Calu3 (cell line): ENCODE measurements around the gene KDM4B. TPM values are rescaled to one million over a fixed set of nuclear protein-coding genes. Genes with fewer than 3 reads are reported as not detected.

Source experiments
- BruUV-seq: library from RNA; stranded (reverse); fragments of 400-500 nt; replicated peaks from 2 replicates; lab custom pipeline; 2021; lab: Mats Ljungman, UMichigan
- CTCF ChIA-PET: fragments of 300-600 bp; sonication (Branson Sonifier 250); formaldehyde crosslinking; loops from one replicate; lab custom pipeline; 2022; ENCODE audit warnings: antibody characterized with exemption; lab: Charles Lee
- DNase-seq: peaks from one replicate; pipeline ENCODE4 v3.0.0; 2022
- H3K27ac Mint-ChIP-seq: one replicate; pipeline ENCODE4 v1.8.0; 2022; ENCODE audit warnings: mixed read lengths; ENCODE audit not compliant: unreplicated experiment
- H3K27me3 Mint-ChIP-seq: one replicate; pipeline ENCODE4 v1.8.0; 2022; ENCODE audit warnings: mixed read lengths; ENCODE audit not compliant: unreplicated experiment
- H3K36me3 Mint-ChIP-seq: one replicate; pipeline ENCODE4 v1.8.0; 2022; ENCODE audit warnings: mild to moderate bottlenecking, moderate library complexity, mixed read lengths; ENCODE audit not compliant: insufficient read depth, unreplicated experiment
- H3K4me1 Mint-ChIP-seq: one replicate; pipeline ENCODE4 v1.8.0; 2022; ENCODE audit warnings: mild to moderate bottlenecking, low read depth, mixed read lengths; ENCODE audit not compliant: unreplicated experiment
- H3K4me3 Mint-ChIP-seq: one replicate; pipeline ENCODE4 v1.8.0; 2022; ENCODE audit warnings: mild to moderate bottlenecking, low read depth, moderate library complexity, mixed read lengths; ENCODE audit not compliant: unreplicated experiment
- H3K9me3 Mint-ChIP-seq: one replicate; pipeline ENCODE4 v1.8.0; 2022; ENCODE audit warnings: low read depth, mixed read lengths; ENCODE audit not compliant: unreplicated experiment
- intact Hi-C: fragments of 100-400 bp; cut with micrococcal nuclease; formaldehyde crosslinking; loops from one replicate; pipeline ENCODE4 v1.10.0; 2022; ENCODE audit not compliant: unreplicated experiment
- total RNA-seq: library from RNA; stranded (reverse); gene quantifications from 2 replicates; pipeline ENCODE4 v1.2.3, GENCODE V29; 2022
- TF ChIP-seq, protein P1 (sequence below): fragments of 200-600 bp; IDR thresholded peaks from one replicate; pipeline ENCODE4 v1.8.0; 2022; ENCODE audit warnings: antibody characterized with exemption; ENCODE audit not compliant: unreplicated experiment

The KDM4B gene
- total RNA-seq, 1 experiment from 2014 or later, result 13.9 TPM

DNA sequence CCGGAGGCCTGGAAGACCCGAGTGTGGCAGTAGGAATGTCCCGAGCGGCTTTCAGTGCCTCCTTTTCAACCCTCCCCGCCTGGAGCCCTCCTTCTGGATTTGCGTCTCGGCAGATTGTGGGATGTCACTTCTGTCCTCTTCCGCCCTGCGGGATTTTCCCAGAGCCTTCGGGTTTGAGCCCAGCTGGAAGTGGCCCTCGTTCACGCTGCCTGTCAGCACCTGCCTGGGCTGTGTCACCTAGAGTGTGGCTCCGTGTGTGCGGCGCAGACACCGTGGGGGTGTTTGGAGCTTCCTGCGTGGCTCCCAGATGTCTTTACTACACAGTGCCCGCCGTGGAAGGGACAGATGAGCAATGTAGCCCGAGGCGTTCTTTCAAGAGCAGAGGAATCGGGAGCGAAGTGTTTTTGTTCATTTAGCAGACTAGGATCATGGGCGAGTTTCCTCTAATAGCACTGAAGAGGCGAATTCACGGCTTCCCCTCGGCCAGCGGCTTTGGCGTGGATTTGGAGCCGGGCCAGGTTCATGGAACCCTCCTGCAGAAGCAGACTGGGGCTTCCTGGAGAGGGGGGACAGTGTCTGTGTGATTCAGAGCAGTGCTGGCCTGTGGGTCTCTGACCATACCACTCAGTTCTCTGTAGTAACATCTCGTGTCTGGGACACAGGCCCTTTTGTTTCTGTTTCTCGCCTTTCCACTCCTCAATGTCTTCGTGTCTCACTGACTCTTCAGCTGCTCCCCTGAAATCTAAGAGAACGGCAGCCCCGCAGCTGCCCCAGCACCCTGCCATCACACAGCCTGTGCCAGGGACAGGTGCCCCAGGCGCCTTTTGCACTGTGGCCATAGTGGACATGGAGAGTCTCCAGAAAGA lies 68.0 kb downstream of the KDM4B start:
- Mint-ChIP-seq H3K4me1 (no peaks in the 10 kb centered on the region), H3K27ac (no peak overlapping the region)

DNA sequence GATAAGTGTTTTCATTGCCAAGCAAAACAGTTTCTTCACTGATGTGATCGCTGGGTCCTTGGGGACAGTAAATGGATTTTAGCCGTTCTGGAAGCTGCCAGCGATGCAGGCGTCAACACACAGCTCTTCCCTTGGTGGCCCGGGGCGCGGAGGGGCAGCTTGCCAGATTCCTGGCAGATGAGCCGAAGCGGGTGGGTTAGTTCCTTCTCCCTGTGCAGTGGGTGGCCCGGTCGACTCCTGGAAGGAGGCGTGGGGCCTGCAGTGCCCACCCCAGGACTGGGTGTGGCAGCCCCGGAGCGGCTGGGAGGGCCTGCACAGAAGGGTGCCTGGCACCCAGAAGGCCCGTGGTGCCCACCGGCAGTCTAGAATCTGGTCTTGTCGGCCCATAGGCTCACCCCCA lies 69.0 kb downstream of the KDM4B start:
- DNase-seq, result no peak
- intact Hi-C loops, result no loop called here
- BruUV-seq, result no TSS peak
- CTCF ChIA-PET, result no interaction called here
- TF ChIP-seq, protein P1, sequence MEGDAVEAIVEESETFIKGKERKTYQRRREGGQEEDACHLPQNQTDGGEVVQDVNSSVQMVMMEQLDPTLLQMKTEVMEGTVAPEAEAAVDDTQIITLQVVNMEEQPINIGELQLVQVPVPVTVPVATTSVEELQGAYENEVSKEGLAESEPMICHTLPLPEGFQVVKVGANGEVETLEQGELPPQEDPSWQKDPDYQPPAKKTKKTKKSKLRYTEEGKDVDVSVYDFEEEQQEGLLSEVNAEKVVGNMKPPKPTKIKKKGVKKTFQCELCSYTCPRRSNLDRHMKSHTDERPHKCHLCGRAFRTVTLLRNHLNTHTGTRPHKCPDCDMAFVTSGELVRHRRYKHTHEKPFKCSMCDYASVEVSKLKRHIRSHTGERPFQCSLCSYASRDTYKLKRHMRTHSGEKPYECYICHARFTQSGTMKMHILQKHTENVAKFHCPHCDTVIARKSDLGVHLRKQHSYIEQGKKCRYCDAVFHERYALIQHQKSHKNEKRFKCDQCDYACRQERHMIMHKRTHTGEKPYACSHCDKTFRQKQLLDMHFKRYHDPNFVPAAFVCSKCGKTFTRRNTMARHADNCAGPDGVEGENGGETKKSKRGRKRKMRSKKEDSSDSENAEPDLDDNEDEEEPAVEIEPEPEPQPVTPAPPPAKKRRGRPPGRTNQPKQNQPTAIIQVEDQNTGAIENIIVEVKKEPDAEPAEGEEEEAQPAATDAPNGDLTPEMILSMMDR, result no peak
- Mint-ChIP-seq H3K4me1 (no peaks in the 10 kb centered on the region), H3K36me3 (peaks cover 5% of the 10 kb centered on the region), H3K27me3 (no peaks in the 10 kb centered on the region), H3K27ac (no peak overlapping the region), H3K9me3 (no peaks in the 10 kb centered on the region), H3K4me3 (no peak overlapping the region)

More for the DNA sequence above, 68.0 kb downstream of the KDM4B start:
- TF ChIP-seq, protein P1, result no peak
- H3K27me3 Mint-ChIP-seq, result no peaks in the 10 kb centered on the region
- intact Hi-C loops, result no loop called here
- DNase-seq, result no peak
- CTCF ChIA-PET, result no interaction called here
- BruUV-seq, result no TSS peak
- H3K4me3 Mint-ChIP-seq, result no peak overlapping the region
- peaks cover 5% of the 10 kb centered on the region for H3K36me3 Mint-ChIP-seq
- H3K9me3 Mint-ChIP-seq, result no peaks in the 10 kb centered on the region

DNA sequence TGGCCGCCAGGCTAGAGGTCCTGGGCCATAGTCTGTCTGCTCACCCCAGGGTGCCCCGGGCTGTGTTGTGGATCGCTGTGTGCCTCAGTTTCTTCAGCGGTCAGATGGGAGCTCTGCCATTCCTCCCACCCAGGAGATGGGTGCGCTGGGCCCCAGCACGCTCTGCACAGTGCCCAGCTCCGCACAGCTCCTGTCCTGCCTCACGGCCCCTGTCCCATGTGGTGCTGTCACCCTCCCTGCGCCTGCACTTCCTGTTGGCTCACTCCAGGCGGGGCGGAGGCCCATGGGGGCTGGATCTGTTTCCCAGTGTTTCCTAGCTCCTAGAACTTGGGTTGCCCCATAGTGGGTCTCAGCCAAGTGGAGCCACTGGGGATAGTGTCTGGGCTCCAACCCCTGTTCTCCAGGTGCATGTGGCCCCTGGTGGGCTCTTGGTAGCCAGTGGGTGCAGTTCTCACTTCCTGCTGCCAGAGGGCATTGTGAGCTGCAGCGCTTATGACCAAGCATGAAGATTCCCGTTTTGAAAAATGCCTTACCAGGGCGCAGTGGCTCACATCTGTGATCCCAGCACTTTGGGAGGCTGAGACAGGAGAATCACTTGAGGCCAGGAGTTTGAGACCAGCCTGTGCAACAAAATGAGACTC lies 69.8 kb downstream of the KDM4B start:
- Mint-ChIP-seq H3K27ac (no peak overlapping the region), H3K36me3 (peaks cover 5% of the 10 kb centered on the region), H3K4me3 (no peak overlapping the region), H3K4me1 (no peaks in the 10 kb centered on the region), H3K27me3 (no peaks in the 10 kb centered on the region), H3K9me3 (no peaks in the 10 kb centered on the region)
- DNase-seq, result no peak
- BruUV-seq, result no TSS peak
- CTCF ChIA-PET, result no interaction called here
- TF ChIP-seq, protein P1, result peak; percentile 65
- intact Hi-C loops, result no loop called here

DNA sequence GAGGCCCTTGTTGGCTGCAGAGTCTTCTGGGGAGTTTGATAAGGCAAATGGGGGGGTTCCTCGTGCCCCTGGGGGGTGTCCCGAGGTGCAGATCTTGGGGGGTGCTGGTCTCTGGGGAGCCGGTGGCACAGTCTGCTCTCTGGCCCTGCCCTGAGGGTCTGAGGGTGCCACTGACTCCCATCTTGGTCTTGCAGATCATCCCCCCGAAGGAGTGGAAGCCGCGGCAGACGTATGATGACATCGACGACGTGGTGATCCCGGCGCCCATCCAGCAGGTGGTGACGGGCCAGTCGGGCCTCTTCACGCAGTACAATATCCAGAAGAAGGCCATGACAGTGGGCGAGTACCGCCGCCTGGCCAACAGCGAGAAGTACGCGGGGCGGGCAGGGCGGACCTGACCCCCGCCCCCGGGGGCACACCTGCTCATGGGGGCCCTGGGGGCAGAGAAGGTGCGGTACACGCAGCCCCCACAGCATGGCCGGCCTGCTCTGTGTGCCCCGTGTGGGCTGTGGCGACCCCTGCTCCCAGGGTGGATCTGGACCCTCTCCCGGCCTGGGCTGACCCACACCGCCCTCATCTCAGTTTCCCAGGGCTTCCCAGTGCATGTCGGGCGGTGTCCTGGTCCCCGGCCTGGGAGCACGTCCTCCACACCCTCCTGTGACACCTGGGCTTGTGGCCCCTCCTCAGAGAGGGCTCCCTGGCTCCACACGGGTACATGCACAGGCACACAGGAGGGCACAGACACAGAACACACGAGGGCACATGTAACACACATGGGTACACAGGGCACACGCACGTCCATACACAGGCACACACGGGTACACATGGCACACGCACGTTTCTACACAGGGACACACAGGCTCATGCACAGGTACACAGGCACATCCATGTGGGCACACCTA lies 71.0 kb downstream of the KDM4B start:
- no peak overlapping the region for H3K27ac Mint-ChIP-seq

More for the DNA sequence above, 71.0 kb downstream of the KDM4B start:
- Mint-ChIP-seq H3K36me3 (peaks cover 5% of the 10 kb centered on the region), H3K4me1 (no peaks in the 10 kb centered on the region), H3K4me3 (no peak overlapping the region), H3K27me3 (no peaks in the 10 kb centered on the region), H3K9me3 (no peaks in the 10 kb centered on the region)
- no TSS peak for BruUV-seq
- no peak for DNase-seq
- intact Hi-C loops, result no loop called here
- TF ChIP-seq, protein P1, result no peak
- CTCF ChIA-PET, result no interaction called here
